HEK293T (cell line): ENCODE results near the gene PTP4A1.

Experiments used
- ARNT ChIP-seq: fragments of 450-650 bp; IDR thresholded peaks from 2 replicates; pipeline ENCODE4 v1.6.1; 2017; ENCODE audit warnings: mild to moderate bottlenecking
- BHLHE40 ChIP-seq: fragments of 450-650 bp; IDR thresholded peaks from 2 replicates; pipeline ENCODE4 v1.6.1; 2016; ENCODE audit warnings: mild to moderate bottlenecking, moderate library complexity, borderline replicate concordance
- FOXM1 ChIP-seq: fragments of 450-650 bp; IDR thresholded peaks from 2 replicates; pipeline ENCODE4 v1.6.1; 2017; ENCODE audit warnings: mild to moderate bottlenecking, borderline replicate concordance
- HDGF ChIP-seq: fragments of 450-650 bp; IDR thresholded peaks from 2 replicates; pipeline ENCODE4 v1.6.1; 2017; ENCODE audit warnings: antibody characterized with exemption, borderline replicate concordance
- L3MBTL2 ChIP-seq: fragments of 450-650 bp; conservative IDR thresholded peaks from 2 replicates; pipeline ENCODE4 v1.6.1; 2016; ENCODE audit warnings: mild to moderate bottlenecking
- LEF1 ChIP-seq: fragments of 450-650 bp; IDR thresholded peaks from 2 replicates; pipeline ENCODE4 v1.6.1; 2017; ENCODE audit warnings: mild to moderate bottlenecking, borderline replicate concordance
- NFRKB ChIP-seq: fragments of 450-650 bp; IDR thresholded peaks from 2 replicates; pipeline ENCODE4 v1.6.1; 2016; ENCODE audit warnings: mild to moderate bottlenecking, moderate library complexity
- SP1 ChIP-seq: fragments of 450-650 bp; IDR thresholded peaks from 2 replicates; pipeline ENCODE4 v1.6.1; 2017
- SUZ12 ChIP-seq: fragments of 450-650 bp; IDR thresholded peaks from 2 replicates; pipeline ENCODE4 v1.6.1; 2016; ENCODE audit warnings: mild to moderate bottlenecking
- TARDBP ChIP-seq: fragments of 450-650 bp; IDR thresholded peaks from 2 replicates; pipeline ENCODE4 v1.6.1; 2016
- TF ChIP-seq, protein P1 (sequence below): fragments of 450-650 bp; IDR thresholded peaks from 2 replicates; pipeline ENCODE4 v1.6.1; 2016

DNA sequence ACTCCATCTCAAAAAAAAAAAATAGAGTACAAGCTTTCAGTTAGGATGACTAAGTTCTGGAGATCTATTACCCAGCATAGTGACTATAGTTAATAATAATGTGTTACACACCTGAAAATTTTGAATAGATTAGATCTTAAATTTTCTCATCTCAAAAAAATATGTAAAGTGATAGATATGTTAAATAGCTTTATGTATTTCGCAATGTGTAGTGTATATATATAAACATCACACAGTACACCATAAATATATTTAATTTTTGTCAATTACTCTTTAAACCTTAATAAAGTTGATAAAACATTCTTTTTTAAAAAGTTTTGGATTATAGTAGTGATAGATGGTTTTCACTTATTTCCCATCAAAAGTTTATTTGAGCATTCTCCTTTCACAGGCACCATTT lies 25.6 kb upstream of the PTP4A1 start:
- TF ChIP-seq SUZ12, result no peak
- no peak for TF ChIP-seq HDGF
- no peak for TF ChIP-seq TARDBP
- TF ChIP-seq LEF1, result no peak
- TF ChIP-seq FOXM1, result no peak
- TF ChIP-seq BHLHE40, result no peak
- TF ChIP-seq, protein P1, sequence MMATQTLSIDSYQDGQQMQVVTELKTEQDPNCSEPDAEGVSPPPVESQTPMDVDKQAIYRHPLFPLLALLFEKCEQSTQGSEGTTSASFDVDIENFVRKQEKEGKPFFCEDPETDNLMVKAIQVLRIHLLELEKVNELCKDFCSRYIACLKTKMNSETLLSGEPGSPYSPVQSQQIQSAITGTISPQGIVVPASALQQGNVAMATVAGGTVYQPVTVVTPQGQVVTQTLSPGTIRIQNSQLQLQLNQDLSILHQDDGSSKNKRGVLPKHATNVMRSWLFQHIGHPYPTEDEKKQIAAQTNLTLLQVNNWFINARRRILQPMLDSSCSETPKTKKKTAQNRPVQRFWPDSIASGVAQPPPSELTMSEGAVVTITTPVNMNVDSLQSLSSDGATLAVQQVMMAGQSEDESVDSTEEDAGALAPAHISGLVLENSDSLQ, result no peak
- TF ChIP-seq SP1, result no peak
- TF ChIP-seq ARNT, result no peak
- no peak for TF ChIP-seq L3MBTL2
- no peak for TF ChIP-seq NFRKB
